Immature natural killer cell (primary cell): Measurements from ENCODE around the gene SMAD3. TPM values are rescaled to one million over a fixed set of nuclear protein-coding genes. Genes with fewer than 3 reads are reported as not detected.

Source experiments
- DNase-seq, 3 donors: peaks; one replicate each; pipeline ENCODE4 v3.0.0; 2022; ENCODE audit warnings: mixed read lengths in 1 of 3
- H3K27ac Mint-ChIP-seq, 6 donors: one replicate each; pipeline ENCODE4 v1.8.0; 2020; ENCODE audit warnings: mixed read lengths in 6 of 6, mild to moderate bottlenecking in 5 of 6, inconsistent platforms in 4 of 6, moderate library complexity in 3 of 6
- H3K27me3 Mint-ChIP-seq, 3 donors: one replicate each; pipeline ENCODE4 v1.8.0; 2020 to 2021; ENCODE audit warnings: low read depth in 3 of 3, mild to moderate bottlenecking in 3 of 3, mixed read lengths in 3 of 3, moderate library complexity in 3 of 3, inconsistent platforms in 1 of 3
- H3K36me3 Mint-ChIP-seq, 3 donors: one replicate each; pipeline ENCODE4 v1.8.0; 2020; ENCODE audit warnings: mixed read lengths in 3 of 3, inconsistent platforms in 2 of 3, mild to moderate bottlenecking in 2 of 3
- H3K4me1 Mint-ChIP-seq, 2 donors: one replicate each; pipeline ENCODE4 v1.8.0; 2020; ENCODE audit warnings: inconsistent platforms in 2 of 2, mild to moderate bottlenecking in 2 of 2, mixed read lengths in 2 of 2, moderate library complexity in 1 of 2
- H3K4me3 Mint-ChIP-seq, 5 donors: one replicate each; pipeline ENCODE4 v1.8.0; 2020; ENCODE audit warnings: mild to moderate bottlenecking in 5 of 5, mixed read lengths in 5 of 5, inconsistent platforms in 3 of 5, moderate library complexity in 3 of 5
- H3K9me3 Mint-ChIP-seq, 6 donors: one replicate each; pipeline ENCODE4 v1.8.0; 2020; ENCODE audit warnings: mild to moderate bottlenecking in 6 of 6, mixed read lengths in 6 of 6, inconsistent platforms in 4 of 6, moderate library complexity in 3 of 6
- polyA plus RNA-seq, 3 donors: library from polyadenylated mRNA; unstranded; fragments of 300-500 nt; fragmentation: Illumina TruSeq; gene quantifications; one replicate each; pipeline ENCODE4 v1.2.3, GENCODE V29; 2021

SMAD3 gene
- polyA plus RNA-seq, 3 donors from 2014 or later: 8.9 to 11.9 (median 10.0) TPM

- peaks cover 0 to 7% (median 2%) of the 10 kb centered on the region in 3 donors for H3K27me3 Mint-ChIP-seq
- DNase-seq: no peak
- H3K36me3 Mint-ChIP-seq: no peaks in the 10 kb centered on the region
- no peaks in the 10 kb centered on the region for H3K9me3 Mint-ChIP-seq
- peaks cover 6 to 46% of the 10 kb centered on the region in 2 donors for H3K4me1 Mint-ChIP-seq
- H3K4me3 Mint-ChIP-seq: peak overlapping the region in 1 of 5 donors; percentile 17
- H3K27ac Mint-ChIP-seq: no peak overlapping the region
Measured at GRCh38 chr15:67040277-67040676, 25.1 kb upstream of the SMAD3 start.

- Mint-ChIP-seq H3K4me3 (no peak overlapping the region), H3K27me3 (peaks cover 0 to 5% (median 2%) of the 10 kb centered on the region in 3 donors)
Measured at GRCh38 chr15:67042551-67043142, 22.8 kb upstream of the SMAD3 start.

GRCh38 chr15:67043939-67044771, 21.2 kb upstream of the SMAD3 start:
- peaks cover 0 to 18% of the 10 kb centered on the region in 2 donors for H3K4me1 Mint-ChIP-seq
- no peak for DNase-seq
- H3K4me3 Mint-ChIP-seq: no peak overlapping the region
- H3K36me3 Mint-ChIP-seq: no peaks in the 10 kb centered on the region
- H3K27ac Mint-ChIP-seq: no peak overlapping the region
- no peaks in the 10 kb centered on the region for H3K9me3 Mint-ChIP-seq
- H3K27me3 Mint-ChIP-seq: peaks cover 2 to 5% (median 2%) of the 10 kb centered on the region in 3 donors

More at GRCh38 chr15:67042551-67043142, 22.8 kb upstream of the SMAD3 start:
- Mint-ChIP-seq H3K9me3 (no peaks in the 10 kb centered on the region), H3K27ac (peak overlapping the region in 1 of 6 donors; percentile 10), H3K36me3 (no peaks in the 10 kb centered on the region), H3K4me1 (peaks cover 0 to 33% of the 10 kb centered on the region in 2 donors)
- no peak for DNase-seq

- DNase-seq: no peak
- H3K4me3 Mint-ChIP-seq: no peak overlapping the region
- H3K36me3 Mint-ChIP-seq: no peaks in the 10 kb centered on the region
- H3K4me1 Mint-ChIP-seq: peaks cover 12 to 16% of the 10 kb centered on the region in 2 donors
- no peak overlapping the region for H3K27ac Mint-ChIP-seq
- H3K27me3 Mint-ChIP-seq: peaks cover 0 to 4% (median 2%) of the 10 kb centered on the region in 3 donors
- H3K9me3 Mint-ChIP-seq: no peaks in the 10 kb centered on the region
Measured at GRCh38 chr15:67047149-67047661, 18.2 kb upstream of the SMAD3 start.

- DNase-seq: no peak
- H3K4me1 Mint-ChIP-seq: peaks cover 10 to 12% of the 10 kb centered on the region in 2 donors
- H3K9me3 Mint-ChIP-seq: no peaks in the 10 kb centered on the region
- H3K36me3 Mint-ChIP-seq: no peaks in the 10 kb centered on the region
- H3K4me3 Mint-ChIP-seq: no peak overlapping the region
- peaks cover 0 to 2% (median 2%) of the 10 kb centered on the region in 3 donors for H3K27me3 Mint-ChIP-seq
- H3K27ac Mint-ChIP-seq: no peak overlapping the region
Measured at GRCh38 chr15:67048281-67049279, 16.8 kb upstream of the SMAD3 start.

GRCh38 chr15:67049351-67050044, 15.9 kb upstream of the SMAD3 start:
- H3K4me1 Mint-ChIP-seq: peaks cover 10 to 14% of the 10 kb centered on the region in 2 donors
- DNase-seq: no peak
- H3K4me3 Mint-ChIP-seq: no peak overlapping the region
- no peak overlapping the region for H3K27ac Mint-ChIP-seq
- no peaks in the 10 kb centered on the region for H3K9me3 Mint-ChIP-seq
- no peaks in the 10 kb centered on the region for H3K36me3 Mint-ChIP-seq
- peaks cover 0 to 3% (median 2%) of the 10 kb centered on the region in 3 donors for H3K27me3 Mint-ChIP-seq

- H3K27me3 Mint-ChIP-seq: peaks cover 2 to 3% (median 2%) of the 10 kb centered on the region in 3 donors
- no peak overlapping the region for H3K27ac Mint-ChIP-seq
- no peak for DNase-seq
- no peak overlapping the region for H3K4me3 Mint-ChIP-seq
- H3K4me1 Mint-ChIP-seq: peaks cover 15 to 19% of the 10 kb centered on the region in 2 donors
- no peaks in the 10 kb centered on the region for H3K9me3 Mint-ChIP-seq
- no peaks in the 10 kb centered on the region for H3K36me3 Mint-ChIP-seq
Measured at GRCh38 chr15:67050062-67050461, 15.3 kb upstream of the SMAD3 start.

GRCh38 chr15:67050522-67051087, 14.8 kb upstream of the SMAD3 start:
- H3K27ac Mint-ChIP-seq: no peak overlapping the region
- H3K36me3 Mint-ChIP-seq: no peaks in the 10 kb centered on the region
- peaks cover 16 to 22% of the 10 kb centered on the region in 2 donors for H3K4me1 Mint-ChIP-seq
- no peak for DNase-seq
- no peak overlapping the region for H3K4me3 Mint-ChIP-seq
- no peaks in the 10 kb centered on the region for H3K9me3 Mint-ChIP-seq
- H3K27me3 Mint-ChIP-seq: peaks cover 2 to 3% (median 2%) of the 10 kb centered on the region in 3 donors

- Mint-ChIP-seq H3K9me3 (no peaks in the 10 kb centered on the region), H3K36me3 (no peaks in the 10 kb centered on the region), H3K4me1 (peaks cover 24 to 29% of the 10 kb centered on the region in 2 donors), H3K4me3 (no peak overlapping the region), H3K27me3 (peaks cover 2 to 4% (median 3%) of the 10 kb centered on the region in 3 donors), H3K27ac (no peak overlapping the region)
- DNase-seq: no peak
Measured at GRCh38 chr15:67051088-67052045, 14.0 kb upstream of the SMAD3 start.

GRCh38 chr15:67054676-67055075, 10.7 kb upstream of the SMAD3 start:
- Mint-ChIP-seq H3K4me1 (peaks cover 33 to 39% of the 10 kb centered on the region in 2 donors), H3K9me3 (no peaks in the 10 kb centered on the region), H3K27ac (peak overlapping the region in 4 of 6 donors; percentile 8 to 88 (median 49)), H3K27me3 (peaks cover 2 to 4% (median 3%) of the 10 kb centered on the region in 3 donors), H3K4me3 (no peak overlapping the region), H3K36me3 (no peaks in the 10 kb centered on the region)
- no peak for DNase-seq

GRCh38 chr15:67059127-67059553, 6.3 kb upstream of the SMAD3 start:
- H3K4me1 Mint-ChIP-seq: peaks cover 27 to 37% of the 10 kb centered on the region in 2 donors
- DNase-seq: no peak
- H3K4me3 Mint-ChIP-seq: no peak overlapping the region
- H3K36me3 Mint-ChIP-seq: no peaks in the 10 kb centered on the region
- no peaks in the 10 kb centered on the region for H3K9me3 Mint-ChIP-seq
- H3K27me3 Mint-ChIP-seq: peaks cover 0 to 4% (median 2%) of the 10 kb centered on the region in 3 donors
- peak overlapping the region in 3 of 6 donors; percentile 22 to 73 (median 30) for H3K27ac Mint-ChIP-seq
